Head of caudate nucleus (tissue), 42 donors: ENCODE data around the gene CSRP2.
A peak's percentile ranks its signal among the peaks of the same experiment; 100 is the strongest.

Experiments
- DNase-seq, 42 donors: peaks; one replicate each; pipeline versions ENCODE4 v3.0.0 to v3.0.0-alpha.2; 2020 to 2021; ENCODE audit warnings: mixed read lengths in 7 of 42
- intact Hi-C: fragments of 100-400 bp; cut with DNase I; formaldehyde crosslinking; loops from one replicate; pipeline ENCODE4 v1.15.0; 2022

Gene CSRP2

GRCh38 chr12:76878899-76879709, at the start of gene CSRP2:
Gene CSRP2, minus strand, starts transcription at chr12:76879019. Its CDS starts 12,759 bp downstream, at chr12:76866260.
- intact Hi-C loops: no loop called here
- DNase-seq: peak; percentile 37 to 94 (median 83)

- intact Hi-C loops: no loop called here
Observed at GRCh38 chr12:76927170-76927784, 48.5 kb upstream of the CSRP2 start.

GRCh38 chr12:76925135-76925534, 46.3 kb upstream of the CSRP2 start:
- intact Hi-C loops: no loop called here
- DNase-seq: no peak

More at GRCh38 chr12:76927170-76927784, 48.5 kb upstream of the CSRP2 start:
- peak in 2 of 42 donors; percentile 5 to 27 for DNase-seq

- intact Hi-C loops: no loop called here
Observed at GRCh38 chr12:76922866-76923265, 44.0 kb upstream of the CSRP2 start.

GRCh38 chr12:76921891-76922664, 43.3 kb upstream of the CSRP2 start:
- DNase-seq: no peak
- intact Hi-C loops: no loop called here

More at GRCh38 chr12:76922866-76923265, 44.0 kb upstream of the CSRP2 start:
- no peak for DNase-seq

- no peak for DNase-seq
- intact Hi-C loops: no loop called here
Observed at GRCh38 chr12:76921100-76921471, 42.3 kb upstream of the CSRP2 start.

- intact Hi-C loops: no loop called here
- no peak for DNase-seq
Observed at GRCh38 chr12:76920172-76921099, 41.6 kb upstream of the CSRP2 start.

- intact Hi-C loops: no loop called here
- DNase-seq: no peak
Observed at GRCh38 chr12:76919383-76920171, 40.8 kb upstream of the CSRP2 start.

- intact Hi-C loops: no loop called here
- DNase-seq: no peak
Observed at GRCh38 chr12:76916170-76916540, 37.3 kb upstream of the CSRP2 start.

GRCh38 chr12:76915361-76916169, 36.7 kb upstream of the CSRP2 start:
- intact Hi-C loops: no loop called here
- no peak for DNase-seq

GRCh38 chr12:76914102-76914859, 35.5 kb upstream of the CSRP2 start:
- intact Hi-C loops: no loop called here
- DNase-seq: no peak

- no peak for DNase-seq
Observed at GRCh38 chr12:76909290-76909689, 30.5 kb upstream of the CSRP2 start.

GRCh38 chr12:76908303-76909017, 29.6 kb upstream of the CSRP2 start:
- no peak for DNase-seq
- intact Hi-C loops: no loop called here

More at GRCh38 chr12:76909290-76909689, 30.5 kb upstream of the CSRP2 start:
- intact Hi-C loops: no loop called here

- intact Hi-C loops: no loop called here
Observed at GRCh38 chr12:76901628-76902380, 23.0 kb upstream of the CSRP2 start.

GRCh38 chr12:76899522-76899921, 20.7 kb upstream of the CSRP2 start:
- intact Hi-C loops: no loop called here
- DNase-seq: no peak

More at GRCh38 chr12:76901628-76902380, 23.0 kb upstream of the CSRP2 start:
- DNase-seq: no peak
